WTC11 (cell line): ENCODE data around the gene NAPSA.

Source experiments
- ARID4B ChIP-seq: sonication (generic); formaldehyde crosslinking; IDR thresholded peaks from 2 replicates; pipeline ENCODE4 v1.8.0; 2023; ENCODE audit warnings: missing genetic modification reagents, mild to moderate bottlenecking, borderline replicate concordance
- ATF6 ChIP-seq: sonication (generic); formaldehyde crosslinking; IDR thresholded peaks from 2 replicates; pipeline ENCODE4 v1.8.1; 2023; ENCODE audit warnings: mild to moderate bottlenecking, missing genetic modification reagents
- CBFB ChIP-seq: sonication (generic); formaldehyde crosslinking; IDR thresholded peaks from 2 replicates; pipeline ENCODE4 v1.8.1; 2022; ENCODE audit warnings: mild to moderate bottlenecking, low read depth, missing genetic modification reagents
- CTCF ChIP-seq: fragments of 200-600 bp; IDR thresholded peaks from 2 replicates; pipeline ENCODE4 v1.8.0; 2022; ENCODE audit warnings: antibody characterized with exemption
- FOXJ3 ChIP-seq: sonication (generic); formaldehyde crosslinking; IDR thresholded peaks from 2 replicates; pipeline ENCODE4 v1.9.0; 2021; ENCODE audit warnings: missing genetic modification reagents, mild to moderate bottlenecking, borderline replicate concordance
- FOXP4 ChIP-seq: sonication (generic); formaldehyde crosslinking; IDR thresholded peaks from 2 replicates; pipeline ENCODE4 v1.8.0; 2022; ENCODE audit warnings: mild to moderate bottlenecking, missing genetic modification reagents
- GABPB1 ChIP-seq: sonication (generic); formaldehyde crosslinking; IDR thresholded peaks from 2 replicates; pipeline ENCODE4 v1.8.1; 2023; ENCODE audit warnings: mild to moderate bottlenecking, missing genetic modification reagents
- MAX ChIP-seq: sonication (generic); formaldehyde crosslinking; IDR thresholded peaks from 2 replicates; pipeline ENCODE4 v1.8.0; 2022; ENCODE audit warnings: mild to moderate bottlenecking, missing genetic modification reagents
- NR2C2 ChIP-seq: sonication (generic); formaldehyde crosslinking; IDR thresholded peaks from 2 replicates; pipeline ENCODE4 v1.8.0; 2022; ENCODE audit warnings: mild to moderate bottlenecking, missing genetic modification reagents

- TF ChIP-seq FOXP4 (CRISPR knock-in tag), result no peak
- TF ChIP-seq CTCF, result no peak
- no peak for TF ChIP-seq ARID4B (CRISPR knock-in tag)
- TF ChIP-seq GABPB1 (CRISPR knock-in tag), result no peak
- no peak for TF ChIP-seq FOXJ3 (CRISPR knock-in tag)
- no peak for TF ChIP-seq NR2C2 (CRISPR knock-in tag)
- no peak for TF ChIP-seq ATF6 (CRISPR knock-in tag)
- no peak for TF ChIP-seq MAX
- TF ChIP-seq CBFB (CRISPR knock-in tag), result no peak
Observed at GRCh38 chr19:50331221-50331993, 34.0 kb downstream of the NAPSA start.
